HCT116 (cell line): ENCODE measurements around the gene MED31. TPM values are rescaled to one million over a fixed set of nuclear protein-coding genes. Genes with fewer than 3 reads are reported as not detected.
A peak's percentile ranks its signal among the peaks of the same experiment; 100 is the strongest.

Source experiments
- ATAC-seq: fragments of 200-7000 bp; cut with Tn5 transposase; 2 replicates; pipeline ENCODE4 v1.9.1; 2020; ENCODE audit warnings: mild to moderate bottlenecking, moderate library complexity
- BruUV-seq: library from RNA; stranded (reverse); fragments of 400-500 nt; replicated peaks from 2 replicates; lab custom pipeline; 2021; lab: Mats Ljungman, UMichigan
- CTCF ChIA-PET: fragments of 300-600 bp; sonication (Branson Sonifier 250); formaldehyde crosslinking; loops from one replicate; lab custom pipeline; 2021; ENCODE audit warnings: antibody characterized with exemption; lab: Charles Lee
- POLR2A ChIA-PET: fragments of 300-600, 350-600 bp; sonication (Branson Sonifier 250); formaldehyde crosslinking; loops from one replicate; lab custom pipeline; 2021; ENCODE audit warnings: antibody characterized with exemption; lab: Charles Lee
- RAD21 ChIA-PET, 2 experiments: fragments of 300-600 bp; sonication (Branson Sonifier 250); formaldehyde crosslinking; loops; one replicate each; lab custom pipeline; 2023; ENCODE audit warnings: low total read pairs in 2 of 2; ENCODE audit not compliant: uncharacterized antibody in 2 of 2, unreplicated experiment in 2 of 2, low non-redundant PET in 1 of 2; lab: Charles Lee
- DNase-seq: peaks from one replicate; pipeline ENCODE4 v3.0.0-alpha.2; 2010; ENCODE audit warnings: low read depth, low spot score
- H2AFZ ChIP-seq: fragments of 200-600 bp; shearing (Covaris generic), sonication (generic); 2 replicates; pipeline ENCODE4 v1.6.1; 2017; ENCODE audit warnings: low read depth, mixed run types, mixed read lengths, antibody characterized with exemption, low read length; ENCODE audit not compliant: poor library complexity, severe bottlenecking
- H3K27ac ChIP-seq: 2 replicates; pipeline ENCODE4 v1.5.1; 2012; ENCODE audit warnings: low read depth, low read length
- H3K27me3 ChIP-seq: fragments of 200-600 bp; sonication (generic); 2 replicates; pipeline ENCODE4 v1.6.1; 2016; ENCODE audit warnings: mixed run types, low read length, mixed read lengths; ENCODE audit not compliant: insufficient read depth
- H3K36me3 ChIP-seq, 2 experiments: fragments of 200-500 bp in 1 of 2; fragments of 200-600 bp in 1 of 2; sonication (Bioruptor generic) in 1 of 2; sonication (generic) in 1 of 2; 2 replicates each; pipeline versions ENCODE4 v1.5.1 to v1.6.1; 2014 to 2016; ENCODE audit warnings: low read length in 2 of 2, inconsistent platforms in 1 of 2, mixed read lengths in 1 of 2, mixed run types in 1 of 2; ENCODE audit not compliant: insufficient read depth in 2 of 2, control insufficient read depth in 1 of 2
- H3K4me1 ChIP-seq, 2 experiments: fragments of 200-600 bp in 1 of 2; sonication (generic) in 1 of 2; 2 replicates each; pipeline versions ENCODE4 v1.5.1 to v1.6.1; 2012 to 2017; ENCODE audit warnings: low read length in 2 of 2, inconsistent platforms in 1 of 2, mild to moderate bottlenecking in 1 of 2, mixed read lengths in 1 of 2, mixed run types in 1 of 2, moderate library complexity in 1 of 2; ENCODE audit not compliant: insufficient read depth in 2 of 2, control insufficient read depth in 1 of 2
- H3K4me2 ChIP-seq: fragments of 200-600 bp; sonication (generic); 2 replicates; pipeline ENCODE4 v1.6.1; 2017; ENCODE audit warnings: mixed run types, low read length, mixed read lengths
- H3K4me3 ChIP-seq, 2 experiments: fragments of 200-600 bp in 1 of 2; sonication (generic) in 1 of 2; replicated peaks in 1 of 2; 2 replicates each; pipeline ENCODE4 v1.5.1; 2011 to 2016; ENCODE audit warnings: low read length in 2 of 2, control low read depth in 1 of 2, low read depth in 1 of 2, mild to moderate bottlenecking in 1 of 2, mixed read lengths in 1 of 2, mixed run types in 1 of 2
- H3K79me2 ChIP-seq: fragments of 200-600 bp; sonication (generic); 2 replicates; pipeline ENCODE4 v1.6.1; 2017; ENCODE audit warnings: mild to moderate bottlenecking, mixed run types, low read length, moderate library complexity, mixed read lengths; ENCODE audit not compliant: insufficient read depth
- H3K9ac ChIP-seq: fragments of 200-600 bp; sonication (generic); 2 replicates; pipeline ENCODE4 v1.6.1; 2016; ENCODE audit warnings: low read length, mixed read lengths
- H3K9me2 ChIP-seq: fragments of 200-600 bp; sonication (generic), shearing (Covaris generic); 2 replicates; pipeline ENCODE4 v1.6.1; 2017; ENCODE audit warnings: mixed run types, mild to moderate bottlenecking, moderate library complexity; ENCODE audit not compliant: insufficient read depth
- H3K9me3 ChIP-seq, 2 experiments: fragments of 200-500 bp in 1 of 2; fragments of 200-600 bp in 1 of 2; sonication (Bioruptor generic) in 1 of 2; sonication (generic) in 1 of 2; 2 replicates each; pipeline ENCODE4 v1.6.1; 2014 to 2017; ENCODE audit warnings: low read length in 2 of 2, mixed read lengths in 2 of 2, inconsistent platforms in 1 of 2, low read depth in 1 of 2, mild to moderate bottlenecking in 1 of 2, mixed run types in 1 of 2, moderate library complexity in 1 of 2; ENCODE audit not compliant: control insufficient read depth in 1 of 2, insufficient read depth in 1 of 2
- H4K20me1 ChIP-seq: fragments of 200-600 bp; sonication (generic), shearing (Covaris generic); 2 replicates; pipeline ENCODE4 v1.6.1; 2017; ENCODE audit warnings: mixed run types, mild to moderate bottlenecking, moderate library complexity; ENCODE audit not compliant: insufficient read depth
- ATF3 ChIP-seq: IDR thresholded peaks from 2 replicates; pipeline ENCODE4 v1.6.1; 2012
- CTCF ChIP-seq, 3 experiments: fragments of 200-600 bp in 1 of 3; sonication (generic) in 1 of 3; IDR thresholded peaks in 2 of 3; conservative IDR thresholded peaks in 1 of 3; 2 replicates each; pipeline ENCODE4 v1.5.1; 2012 to 2017; ENCODE audit warnings: low read depth in 2 of 3, low read length in 2 of 3, antibody characterized with exemption in 1 of 3, borderline replicate concordance in 1 of 3, control low read depth in 1 of 3, mild to moderate bottlenecking in 1 of 3, mixed read lengths in 1 of 3, mixed run types in 1 of 3, moderate library complexity in 1 of 3; ENCODE audit not compliant: insufficient read depth in 1 of 3
- EGR1 ChIP-seq: IDR thresholded peaks from 2 replicates; pipeline ENCODE4 v1.6.1; 2012; ENCODE audit warnings: low read depth
- ELF1 ChIP-seq: IDR thresholded peaks from 2 replicates; pipeline ENCODE4 v1.6.1; 2012; ENCODE audit warnings: low read depth, borderline replicate concordance
- EZH2 ChIP-seq: fragments of 200-600 bp; sonication (generic); IDR thresholded peaks from 2 replicates; pipeline ENCODE4 v1.6.1; 2017; ENCODE audit warnings: antibody characterized with exemption, mixed run types
- MAX ChIP-seq: IDR thresholded peaks from 2 replicates; pipeline ENCODE4 v1.6.1; 2012
- REST ChIP-seq: IDR thresholded peaks from 2 replicates; pipeline ENCODE4 v1.6.1; 2012; ENCODE audit warnings: low read depth
- SIN3A ChIP-seq: IDR thresholded peaks from 2 replicates; pipeline ENCODE4 v1.6.1; 2012; ENCODE audit warnings: low read depth
- SRF ChIP-seq: IDR thresholded peaks from 2 replicates; pipeline ENCODE4 v1.6.1; 2012; ENCODE audit warnings: low read depth
- ZBTB33 ChIP-seq: IDR thresholded peaks from 2 replicates; pipeline ENCODE4 v1.6.1; 2011; ENCODE audit warnings: mild to moderate bottlenecking, low read length, moderate library complexity; ENCODE audit not compliant: insufficient replicate concordance; ENCODE audit errors: extremely low read depth
- intact Hi-C: fragments of 100-400 bp; cut with micrococcal nuclease; formaldehyde crosslinking; loops from 2 replicates; pipeline ENCODE4 v1.10.0; 2022
- total RNA-seq: library from RNA; stranded (reverse); gene quantifications from one replicate; pipeline ENCODE4 v1.2.1, GENCODE V29; 2021; ENCODE audit not compliant: unreplicated experiment

Gene MED31
- total RNA-seq, 1 experiment from 2014 or later = 20.3 TPM

- TF ChIP-seq REST = no peak
- TF ChIP-seq MAX = no peak
- TF ChIP-seq EZH2 = no peak
- no peak for TF ChIP-seq ZBTB33
These were observed 19.6 kb upstream of the MED31 start (continued) for GRCh38 chr17:6670999-6671398.

GRCh38 chr17:6670571-6670970, 19.2 kb upstream of the MED31 start:
- Histone ChIP-seq H3K79me2 (no peaks in the 10 kb centered on the region), H3K9me3 (no peaks in the 10 kb centered on the region), H3K4me2 (peak overlapping the region; percentile 80), H3K4me3 (no peak overlapping the region), H3K9me2 (no peaks in the 10 kb centered on the region), H3K27me3 (no peaks in the 10 kb centered on the region), H4K20me1 (no peaks in the 10 kb centered on the region), H3K27ac (no peak overlapping the region), H3K36me3 (no peaks in the 10 kb centered on the region), H3K4me1 (peaks cover 19 to 47% of the 10 kb centered on the region in 2 experiments), H2AFZ (no peak overlapping the region), H3K9ac (0 out of 2 replicates have a peak overlapping the region, but pooled peaks have one; percentile 1)
- POLR2A ChIA-PET = interaction anchor here (2.6 kb wide), 1 partner anchor 173 kb away, joined by 8 read pairs; no protein-coding TSS in a partner anchor
- RAD21 ChIA-PET = interaction anchor here in 1 of 2 experiments (0.6 kb wide), 1 partner anchor 141 kb away, joined by 3 read pairs; no protein-coding TSS in a partner anchor
- no TSS peak for BruUV-seq
- DNase-seq = no peak
- TF ChIP-seq ATF3 (no peak), SRF (no peak), MAX (no peak), CTCF (IDR thresholded peaks at IDR 0.05 in 2 of 3, conservative IDR thresholded peaks at IDR 0.05 in 1 of 3; ENCODE audit: borderline replicate concordance in 1 of 3, insufficient read depth in 1 of 3, low read depth in 2 of 3, low read length in 2 of 3) (no peak), EGR1 (no peak), ELF1 (no peak), SIN3A (no peak)
- CTCF ChIA-PET = interaction anchor here (1.4 to 3.1 kb wide), 4 partner anchors 31 to 334 kb away, joined by 4 to 17 read pairs (median 12); no protein-coding TSS in a partner anchor
- intact Hi-C loops = no loop called here
- ATAC-seq = no peak
